RWPE2 (cell line): ENCODE results near the gene RAB3IL1.
"Not testable (repeated sequence)": the region's sequence is repeated elsewhere in the genome, so short reads cannot be mapped to it uniquely, and the experiment has no call there.

Experiments used
- ATAC-seq: fragments of 200-7000 bp; cut with Tn5 transposase; 3 replicates; pipeline ENCODE4 v1.9.1; 2021; ENCODE audit warnings: low read depth
- DNase-seq: peaks from one replicate; pipeline ENCODE4 v3.0.0-alpha.2; 2020; ENCODE audit warnings: low spot score
- H3K27ac ChIP-seq: fragments of 450-650 bp; 2 replicates; pipeline ENCODE4 v1.5.1; 2017; ENCODE audit warnings: mild to moderate bottlenecking; ENCODE audit not compliant: poor library complexity, severe bottlenecking
- H3K27me3 ChIP-seq: fragments of 250-450 bp; sonication (Bioruptor Pico); 2 replicates; pipeline ENCODE4 v1.5.1; 2021; ENCODE audit warnings: mild to moderate bottlenecking, moderate library complexity; ENCODE audit not compliant: insufficient read depth, poor library complexity, severe bottlenecking
- H3K36me3 ChIP-seq: fragments of 250-450 bp; sonication (Bioruptor Pico); 2 replicates; pipeline ENCODE4 v1.5.1; 2020; ENCODE audit warnings: low read depth, mild to moderate bottlenecking, moderate library complexity
- H3K4me1 ChIP-seq: fragments of 250-450 bp; sonication (Bioruptor Pico); 2 replicates; pipeline ENCODE4 v1.5.1; 2021; ENCODE audit warnings: mild to moderate bottlenecking, moderate library complexity; ENCODE audit not compliant: insufficient read depth, poor library complexity, severe bottlenecking
- H3K4me3 ChIP-seq: fragments of 250-450 bp; sonication (Bioruptor Pico); 2 replicates; pipeline ENCODE4 v1.5.1; 2021; ENCODE audit warnings: mild to moderate bottlenecking, moderate library complexity; ENCODE audit not compliant: severe bottlenecking
- H3K9me3 ChIP-seq: fragments of 250-450 bp; sonication (Bioruptor Pico); 2 replicates; pipeline ENCODE4 v1.5.1; 2021; ENCODE audit warnings: mild to moderate bottlenecking, moderate library complexity; ENCODE audit not compliant: severe bottlenecking
- CTCF ChIP-seq: fragments of 450-650 bp; IDR thresholded peaks from one replicate; pipeline ENCODE4 v1.5.1; 2017; ENCODE audit warnings: mild to moderate bottlenecking, moderate library complexity; ENCODE audit not compliant: poor library complexity, severe bottlenecking

The RAB3IL1 gene

GRCh38 chr11:61956191-61957020 is 39.0 kb upstream of the RAB3IL1 start:
- ATAC-seq: no peak

GRCh38 chr11:61955422-61956135 is 38.2 kb upstream of the RAB3IL1 start:
- no peak for DNase-seq
- no peak; the same call in 2 of the 3 replicates for ATAC-seq
- Histone ChIP-seq H3K27ac (peak overlapping the region; percentile 1), H3K27me3 (no peaks in the 10 kb centered on the region), H3K9me3 (no peaks in the 10 kb centered on the region), H3K4me3 (no peak overlapping the region), H3K4me1 (peaks cover 4% of the 10 kb centered on the region), H3K36me3 (no peaks in the 10 kb centered on the region)
- TF ChIP-seq CTCF: no peak

More at GRCh38 chr11:61956191-61957020, 39.0 kb upstream of the RAB3IL1 start:
- Histone ChIP-seq H3K27me3 (no peaks in the 10 kb centered on the region), H3K4me1 (peaks cover 4% of the 10 kb centered on the region), H3K4me3 (no peak overlapping the region), H3K36me3 (no peaks in the 10 kb centered on the region), H3K9me3 (no peaks in the 10 kb centered on the region), H3K27ac (no peak overlapping the region)
- DNase-seq: no peak
- no peak for TF ChIP-seq CTCF

- peaks cover 4% of the 10 kb centered on the region for H3K4me1 ChIP-seq
- ATAC-seq: peak; percentile 68
- peak overlapping the region; percentile 1 for H3K27ac ChIP-seq
- DNase-seq: no peak
- H3K27me3 ChIP-seq: no peaks in the 10 kb centered on the region
- H3K9me3 ChIP-seq: no peaks in the 10 kb centered on the region
- no peaks in the 10 kb centered on the region for H3K36me3 ChIP-seq
- H3K4me3 ChIP-seq: no peak overlapping the region
- TF ChIP-seq CTCF: peak; percentile 28
Measured at GRCh38 chr11:61954851-61955421, 37.6 kb upstream of the RAB3IL1 start.

GRCh38 chr11:61954106-61954850 is 36.9 kb upstream of the RAB3IL1 start:
- no peaks in the 10 kb centered on the region for H3K36me3 ChIP-seq
- H3K4me3 ChIP-seq: no peak overlapping the region
- ATAC-seq (no peak), DNase-seq (no peak)
- H3K4me1 ChIP-seq: peaks cover 4% of the 10 kb centered on the region
- TF ChIP-seq CTCF: no peak
- no peaks in the 10 kb centered on the region for H3K9me3 ChIP-seq
- peak overlapping the region; percentile 1 for H3K27ac ChIP-seq
- no peaks in the 10 kb centered on the region for H3K27me3 ChIP-seq

GRCh38 chr11:61953632-61954031 is 36.3 kb upstream of the RAB3IL1 start:
- H3K4me3 ChIP-seq, ATAC-seq, H3K27me3 ChIP-seq, H3K4me1 ChIP-seq, DNase-seq, H3K9me3 ChIP-seq, H3K27ac ChIP-seq, H3K36me3 ChIP-seq: not testable (repeated sequence)
